Endometrium (tissue), 2 donors: Measurements from ENCODE around the gene FASTKD2.

Experiments used
- FAIRE-seq: peaks from 2 replicates; lab custom pipeline; 2012; peaks lifted over from hg19 to GRCh38; lab: Jason Lieb, UNC
- donor health status: control.
- donor health status: control.

Gene FASTKD2

DNA sequence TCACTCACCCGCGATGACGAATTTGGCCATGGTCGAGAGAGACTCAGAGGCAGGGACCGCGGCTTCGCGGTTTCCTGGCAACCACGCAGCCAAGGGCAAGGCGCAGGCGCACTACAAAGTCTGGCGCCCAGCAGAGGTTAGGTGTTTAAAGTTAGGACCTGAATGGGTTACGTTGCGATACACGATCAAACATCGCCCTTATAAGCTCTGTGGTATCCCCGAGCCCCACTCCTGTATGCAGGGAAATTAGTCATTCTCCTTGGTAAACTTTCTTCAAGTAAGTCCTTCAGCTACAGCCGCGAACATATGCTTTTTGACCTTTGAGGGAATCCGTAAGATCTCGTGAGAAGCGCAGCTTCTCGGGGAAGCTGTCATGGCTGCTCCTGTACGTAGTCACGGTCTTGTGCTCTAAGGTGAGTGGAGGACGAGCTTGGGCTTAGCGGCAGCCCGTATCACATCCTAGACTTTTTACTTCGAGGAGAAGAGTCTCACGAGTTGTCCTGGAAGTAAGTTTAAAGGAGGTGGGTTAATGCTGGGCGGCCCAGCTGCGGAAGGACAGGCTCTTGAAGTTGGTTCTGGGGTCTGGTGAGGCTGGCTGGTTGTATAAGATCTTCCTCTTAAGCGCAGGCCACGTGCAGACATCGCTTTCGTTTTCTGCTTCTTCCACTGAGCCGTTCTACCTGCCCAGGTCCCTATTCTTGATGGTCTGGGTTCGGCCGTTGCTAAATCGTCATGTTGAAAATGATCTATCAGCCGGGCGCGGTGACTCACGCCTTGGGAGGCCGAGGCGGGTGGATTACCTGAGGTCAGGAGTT lies at the start of gene FASTKD2, which contains the start of gene MDH1B:
TSS of gene FASTKD2 (plus strand) at position 365 of the 815 bp plus-strand sequence. CDS start 1,088 bp downstream, outside the sequence.
TSS of gene MDH1B (minus strand) at position 87 of the 815 bp plus-strand sequence. CDS start at position 30, 57 bp downstream.
- no peak for FAIRE-seq

DNA sequence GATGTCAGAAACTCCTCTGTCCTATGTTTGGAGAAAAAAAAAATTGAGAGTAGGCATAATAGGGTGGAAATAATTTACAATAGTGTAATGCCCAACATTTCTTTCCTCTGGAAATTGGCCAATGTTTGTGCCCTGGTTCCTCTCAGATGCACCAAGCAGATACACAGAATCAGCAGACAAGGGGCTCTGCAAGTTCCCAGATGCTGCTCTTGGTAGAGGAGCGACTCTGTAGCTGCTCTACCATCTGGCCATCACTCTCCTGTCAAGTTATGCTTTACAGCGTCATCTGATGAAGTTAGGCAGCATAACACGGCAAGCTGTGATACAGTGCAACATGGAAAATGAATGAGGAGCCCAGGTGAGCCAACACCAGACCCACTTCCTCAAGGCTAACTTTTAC lies 48.8 kb upstream of the FASTKD2 start:
- no peak for FAIRE-seq

DNA sequence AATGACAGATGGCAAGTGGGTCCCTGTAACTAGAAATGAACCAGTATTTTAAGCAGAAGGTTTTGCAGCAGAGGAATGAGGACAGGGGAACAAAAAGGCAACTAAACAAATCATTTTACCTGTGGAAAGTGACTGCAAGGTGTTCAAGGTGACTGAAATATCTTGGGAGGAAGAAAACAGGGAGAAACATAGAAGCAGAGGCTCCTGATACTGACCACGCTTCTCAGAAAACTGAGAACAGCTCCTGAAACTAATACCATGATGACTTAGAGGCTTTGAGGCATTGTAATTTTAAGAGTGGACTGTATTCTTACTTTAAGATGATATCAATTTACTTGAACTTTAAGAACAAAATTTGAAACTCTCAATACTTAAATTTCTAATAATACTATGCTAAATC lies 47.1 kb upstream of the FASTKD2 start, which contains the start of gene DYTN:
TSS of gene DYTN (minus strand) at position 101 of the 400 bp plus-strand sequence. CDS start 117 bp downstream, outside the sequence.
- FAIRE-seq = no peak

DNA sequence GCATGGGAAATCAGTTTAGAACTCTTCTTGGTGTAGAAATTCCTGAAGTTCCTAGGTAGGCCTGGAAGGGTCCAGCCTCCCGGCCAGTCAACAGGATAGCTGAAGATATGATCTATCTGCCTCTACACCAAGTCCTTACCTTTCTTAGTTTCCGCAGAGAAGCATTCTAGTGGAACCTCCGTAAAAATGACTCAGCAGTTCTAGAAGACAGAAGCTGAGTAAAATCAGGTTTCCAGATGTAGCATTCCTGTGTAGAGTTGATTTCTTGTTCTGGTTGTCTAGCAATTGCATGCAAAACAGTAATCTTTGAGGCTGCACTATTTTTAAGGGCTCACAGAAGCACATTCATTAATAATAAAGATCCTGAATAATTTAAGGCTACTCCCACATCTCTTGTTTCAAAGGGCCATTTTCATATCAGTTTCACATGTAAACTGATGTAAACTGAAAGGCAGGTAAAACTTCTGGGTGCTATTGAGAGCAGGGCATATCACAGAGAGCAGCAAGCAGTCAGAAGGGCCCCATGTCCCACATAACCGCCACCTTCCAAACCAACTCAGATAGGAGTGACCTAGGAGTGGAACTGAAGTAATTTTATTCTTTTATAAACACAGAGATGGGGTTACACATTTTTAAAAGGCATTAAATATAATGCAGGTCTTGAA lies 44.0 kb upstream of the FASTKD2 start:
- FAIRE-seq = no peak

DNA sequence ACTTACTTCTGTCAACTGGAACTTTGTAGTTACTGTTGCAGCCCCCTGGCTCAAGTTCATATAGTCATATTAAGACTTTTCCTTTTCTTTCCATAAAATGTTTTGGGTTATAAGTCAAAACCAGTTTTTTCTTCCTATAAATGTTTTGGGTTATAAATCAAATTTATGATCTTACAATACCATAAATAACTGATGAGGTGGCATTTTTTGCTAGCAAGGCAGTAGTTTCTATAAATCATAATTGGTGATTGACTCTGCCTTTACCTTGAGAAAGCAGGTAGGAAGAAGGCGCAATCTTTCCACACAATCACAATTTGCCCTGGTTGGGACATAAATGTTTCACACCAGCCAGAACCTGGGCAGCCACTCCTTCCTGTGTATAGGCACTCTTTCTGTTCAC lies 42.1 kb upstream of the FASTKD2 start:
- FAIRE-seq = no peak

DNA sequence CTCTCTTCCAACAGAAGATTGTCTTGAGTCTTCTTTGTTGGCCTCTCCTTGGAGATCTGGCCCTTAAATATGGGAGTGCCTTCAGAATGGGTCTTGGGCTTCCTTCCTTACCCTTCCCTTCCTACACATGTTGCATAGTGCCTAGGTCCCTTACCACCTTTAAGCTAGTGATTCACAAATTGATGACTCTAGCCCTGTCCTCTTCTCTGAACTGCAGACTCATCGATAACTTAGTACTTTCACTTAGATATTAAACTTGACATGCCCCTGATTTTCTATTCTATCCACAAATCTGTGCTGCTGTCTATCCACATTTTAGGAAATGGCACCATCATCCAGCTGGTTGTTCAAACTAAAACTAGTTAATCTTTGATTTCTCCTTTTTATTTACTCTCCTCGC lies 38.1 kb upstream of the FASTKD2 start:
- no peak for FAIRE-seq

DNA sequence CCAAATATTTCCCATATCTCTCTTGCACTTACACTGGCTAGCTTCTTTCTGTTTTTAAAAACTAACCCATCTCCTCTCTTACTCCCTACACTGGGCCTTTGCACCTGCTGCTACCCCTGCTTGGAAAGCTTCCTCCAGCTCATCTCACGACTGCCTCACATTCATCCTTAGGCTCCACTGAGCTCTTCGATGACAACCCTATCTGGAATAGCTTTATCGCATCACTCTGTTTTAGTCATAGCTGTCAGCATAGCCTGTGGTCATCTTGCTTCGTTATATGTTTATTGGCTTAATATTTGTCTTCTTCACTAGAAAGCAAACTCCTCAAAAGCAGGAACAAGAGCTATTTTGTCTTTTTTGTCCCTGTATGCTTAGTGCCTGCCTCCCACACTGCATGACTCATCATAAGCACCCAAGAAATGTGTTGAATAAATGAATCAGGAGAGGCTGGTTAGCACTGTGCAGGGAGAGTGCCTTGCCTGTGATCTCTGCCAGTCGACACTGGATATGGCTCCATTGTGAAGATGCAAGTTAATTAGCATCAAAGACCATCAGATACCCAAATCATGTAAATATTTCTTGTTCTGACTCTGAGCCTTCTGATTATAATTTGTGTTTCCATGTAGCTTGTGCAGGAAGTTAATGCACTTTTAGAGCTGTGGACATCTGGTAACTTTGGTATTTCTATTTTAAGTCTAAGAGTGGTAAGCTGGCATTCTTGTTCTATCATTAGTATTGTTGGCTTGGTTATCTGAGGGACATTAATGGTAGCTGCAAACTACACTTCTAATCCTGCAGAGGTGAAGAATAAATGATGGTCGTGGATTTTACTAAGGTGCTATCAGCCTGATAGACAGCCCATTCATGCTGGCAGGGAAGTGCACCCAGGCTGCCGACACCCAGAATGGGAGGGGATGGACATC lies 36.9 kb upstream of the FASTKD2 start:
- FAIRE-seq = no peak

DNA sequence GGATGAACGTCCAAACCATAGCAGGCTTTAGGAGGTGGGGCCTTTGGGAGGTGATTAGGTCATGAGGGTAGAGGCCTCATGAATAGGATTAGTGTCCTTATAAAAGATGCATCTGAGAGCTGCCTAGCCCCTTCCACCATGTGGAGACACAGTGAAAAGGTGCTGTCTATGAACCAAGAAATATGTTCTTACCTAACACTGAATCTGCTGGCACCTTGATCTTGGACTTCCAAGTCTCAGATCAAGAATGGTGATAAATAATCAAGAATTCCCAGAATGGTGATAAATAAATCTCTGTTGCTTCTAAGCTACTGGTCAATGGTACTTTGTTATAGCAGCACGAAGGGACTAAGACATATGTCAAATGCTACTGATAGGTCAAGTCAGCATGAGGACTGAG lies 32.1 kb upstream of the FASTKD2 start:
- no peak for FAIRE-seq

DNA sequence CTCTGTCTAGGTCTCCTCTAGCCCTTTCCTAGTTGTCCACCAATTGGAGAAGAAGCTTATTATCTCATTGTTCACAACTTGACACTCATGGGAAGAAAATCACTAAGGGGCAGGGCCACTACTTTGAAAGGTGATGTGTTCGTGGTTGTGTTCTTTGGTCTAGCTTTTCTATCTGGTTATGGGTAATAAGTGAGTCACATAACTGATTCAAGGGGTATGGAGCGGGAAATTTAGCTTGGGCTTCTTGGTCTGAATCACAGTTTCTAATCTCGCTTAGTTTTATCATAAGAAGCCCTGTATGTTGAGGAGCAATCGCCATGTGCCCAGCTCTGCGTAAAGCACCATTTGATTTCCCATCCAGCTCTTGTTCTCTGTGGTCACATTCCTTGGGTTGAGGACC lies 28.5 kb upstream of the FASTKD2 start:
- no peak for FAIRE-seq

DNA sequence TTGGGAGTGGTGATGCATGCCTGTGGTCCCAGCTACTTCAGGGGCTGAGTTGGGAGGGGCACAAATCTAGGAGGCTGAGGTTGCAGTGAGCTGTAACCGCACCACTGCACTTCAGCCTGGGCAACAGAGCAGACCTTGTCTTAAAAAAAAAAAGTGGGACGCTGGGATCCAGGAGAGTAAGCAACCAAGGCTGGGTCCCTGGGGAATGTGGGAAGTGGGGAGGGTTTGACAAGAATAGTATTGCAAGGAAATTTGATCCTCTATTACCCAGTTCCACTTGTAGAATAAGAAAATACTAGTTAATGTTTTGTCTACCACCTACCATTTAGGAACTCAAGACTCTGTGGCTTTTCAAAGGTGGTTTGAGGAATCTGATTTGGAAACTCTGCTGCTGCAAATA lies 26.1 kb upstream of the FASTKD2 start:
- FAIRE-seq = no peak

DNA sequence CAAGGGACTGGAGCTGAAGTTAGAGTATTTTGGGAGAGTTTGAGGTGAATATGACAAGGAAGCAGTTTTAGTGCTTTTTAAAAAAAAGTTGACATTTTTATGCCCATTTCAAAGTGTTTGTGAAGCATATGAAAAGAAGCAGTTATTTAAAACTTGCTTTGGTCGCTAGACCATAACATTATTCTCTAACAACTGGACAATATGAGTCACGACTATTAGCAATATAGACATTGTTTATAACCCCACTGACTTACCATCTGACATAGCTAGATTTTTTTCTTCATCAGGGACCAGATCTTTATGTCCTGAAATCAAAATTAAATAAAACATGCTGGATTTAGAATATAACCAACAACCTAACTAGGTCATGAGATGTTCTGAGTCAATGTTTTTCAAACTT lies 24.6 kb upstream of the FASTKD2 start:
- no peak for FAIRE-seq

DNA sequence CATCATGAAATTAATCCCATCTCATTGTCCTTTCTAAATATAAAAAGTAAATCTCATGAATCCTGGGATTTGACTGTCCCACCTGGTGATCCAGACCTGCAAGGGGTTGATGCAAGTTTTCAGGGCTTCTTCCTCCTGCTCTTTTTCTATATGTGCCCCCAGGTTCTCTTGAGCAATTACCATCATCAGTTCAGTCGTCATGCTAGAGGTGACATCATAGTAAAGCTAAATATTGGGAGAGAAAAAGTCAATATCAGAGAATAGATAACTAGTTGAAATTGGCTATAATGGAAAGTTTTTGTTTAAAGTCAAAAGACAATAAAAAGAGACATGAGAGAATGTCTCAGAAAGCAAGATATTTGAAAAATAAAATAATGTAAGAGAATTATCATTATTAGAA lies 8.6 kb upstream of the FASTKD2 start:
- no peak for FAIRE-seq

DNA sequence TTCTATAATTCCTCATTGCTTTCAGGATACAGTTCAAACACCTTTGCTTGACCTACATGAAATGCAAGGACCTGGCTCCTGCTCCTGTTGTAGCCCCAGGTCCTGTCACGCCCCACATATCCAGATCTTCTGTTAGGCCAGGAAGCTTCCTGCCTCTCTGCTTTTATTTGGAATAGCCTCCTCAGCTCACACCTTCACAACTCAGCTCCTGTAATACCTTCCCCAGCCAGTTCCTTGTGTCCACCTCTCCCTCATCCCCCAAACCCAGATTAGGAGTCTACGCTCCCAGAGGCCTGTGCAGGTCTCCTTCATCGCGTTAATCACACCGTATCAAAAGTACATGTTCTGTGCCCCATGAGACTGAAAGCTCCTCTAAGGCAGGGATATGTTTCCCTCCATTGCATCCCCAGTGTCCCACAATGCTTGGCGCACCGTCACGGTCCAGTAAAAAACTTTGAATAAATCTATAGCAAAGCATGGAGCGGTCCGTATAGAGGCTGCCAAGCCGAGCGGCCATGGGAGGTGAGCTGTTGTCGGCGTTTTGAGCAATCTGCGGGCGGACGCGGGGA lies 649 bp upstream of the FASTKD2 start:
- FAIRE-seq = no peak

DNA sequence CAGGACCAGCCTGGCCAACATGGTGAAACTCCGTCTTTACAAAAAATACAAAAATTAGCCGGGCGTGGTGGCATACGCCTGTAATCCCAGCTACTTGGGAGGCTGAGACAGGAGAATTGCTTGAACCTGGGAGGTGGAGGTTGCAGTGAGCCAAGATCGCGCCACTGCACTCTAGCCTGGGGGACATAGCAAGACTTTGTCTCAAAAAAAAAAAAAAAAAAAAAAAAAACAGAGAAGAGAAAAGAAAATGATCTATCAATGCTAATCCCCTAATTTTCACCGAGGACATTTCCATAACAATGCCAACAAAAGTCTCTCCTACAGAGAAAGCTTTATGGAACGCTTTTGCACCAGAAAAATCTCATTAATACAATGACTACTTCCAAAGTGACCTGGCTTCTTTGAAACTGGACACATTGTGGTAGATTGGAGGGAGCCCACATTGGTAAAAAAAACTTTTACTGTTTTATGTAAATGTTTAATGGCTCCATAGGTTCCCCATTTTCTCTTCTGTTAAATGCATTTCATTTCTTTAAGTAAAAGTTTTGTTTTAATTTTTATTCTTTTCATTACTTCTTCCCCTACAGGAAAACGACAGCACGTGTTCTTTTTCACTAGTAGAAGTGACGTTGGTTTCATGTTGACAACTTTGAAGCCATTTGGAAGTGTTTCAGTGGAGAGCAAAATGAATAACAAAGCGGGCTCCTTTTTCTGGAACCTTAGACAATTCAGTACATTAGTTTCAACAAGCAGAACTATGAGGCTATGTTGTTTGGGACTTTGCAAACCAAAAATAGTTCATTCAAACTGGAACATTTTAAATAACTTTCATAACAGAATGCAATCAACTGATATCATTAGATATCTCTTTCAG lies 888 bp downstream of the FASTKD2 start:
- no peak for FAIRE-seq

DNA sequence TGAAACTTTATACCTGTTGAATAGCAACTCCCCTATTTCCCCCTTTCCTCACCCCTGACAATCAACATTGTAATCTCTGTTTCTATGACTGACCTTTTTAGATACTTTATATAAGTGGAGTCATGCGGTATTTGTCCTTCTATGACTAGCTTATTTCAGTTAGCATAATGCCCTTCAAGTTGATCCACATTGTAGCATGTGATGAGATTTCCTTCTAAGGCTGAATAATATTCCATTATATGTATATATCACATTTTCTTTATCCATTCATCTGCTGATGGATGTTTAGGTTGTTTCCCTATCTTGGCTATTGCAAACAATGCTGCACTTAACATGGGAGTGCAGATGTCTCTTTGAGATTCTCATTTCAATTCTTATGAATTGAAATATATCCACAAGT lies 9.5 kb downstream of the FASTKD2 start:
- no peak for FAIRE-seq

DNA sequence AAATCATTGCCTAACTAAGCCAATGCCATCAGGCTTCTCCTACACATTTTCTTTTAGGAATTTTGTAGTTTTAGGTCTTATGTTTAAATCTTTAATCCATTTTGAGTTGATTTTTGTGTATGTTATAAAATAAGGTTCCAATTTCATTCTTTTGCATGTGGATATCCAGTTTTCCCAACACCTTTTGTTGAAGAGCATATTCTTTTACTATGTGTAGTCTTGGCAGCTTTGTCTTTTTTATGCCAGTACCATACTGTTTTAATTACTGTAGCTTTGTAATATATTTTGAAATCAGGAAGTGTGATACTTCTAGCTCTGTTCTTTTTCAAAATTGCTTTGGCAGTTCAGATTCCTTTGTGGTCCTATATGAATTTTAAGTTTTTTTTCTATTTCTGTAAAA lies 11.0 kb downstream of the FASTKD2 start:
- FAIRE-seq = no peak

DNA sequence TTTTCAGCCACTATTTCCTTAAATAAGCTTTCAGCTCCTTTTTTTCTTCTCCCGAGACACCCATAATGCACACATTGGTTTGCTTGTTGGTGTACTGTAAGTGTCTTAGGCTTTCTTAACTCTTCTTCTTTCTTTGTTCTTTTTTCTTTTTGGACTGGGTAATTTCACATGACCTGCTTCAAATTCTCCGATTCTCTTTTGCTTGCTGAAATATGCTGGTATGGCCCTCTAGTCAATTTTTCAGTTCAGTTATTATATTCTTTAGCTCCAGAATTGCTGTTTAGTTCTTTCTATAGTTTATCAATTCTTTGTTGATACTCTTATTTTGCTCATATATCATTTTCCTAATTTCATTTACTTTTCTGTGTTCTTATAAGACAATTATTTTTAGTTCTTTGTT lies 15.3 kb downstream of the FASTKD2 start:
- no peak for FAIRE-seq

DNA sequence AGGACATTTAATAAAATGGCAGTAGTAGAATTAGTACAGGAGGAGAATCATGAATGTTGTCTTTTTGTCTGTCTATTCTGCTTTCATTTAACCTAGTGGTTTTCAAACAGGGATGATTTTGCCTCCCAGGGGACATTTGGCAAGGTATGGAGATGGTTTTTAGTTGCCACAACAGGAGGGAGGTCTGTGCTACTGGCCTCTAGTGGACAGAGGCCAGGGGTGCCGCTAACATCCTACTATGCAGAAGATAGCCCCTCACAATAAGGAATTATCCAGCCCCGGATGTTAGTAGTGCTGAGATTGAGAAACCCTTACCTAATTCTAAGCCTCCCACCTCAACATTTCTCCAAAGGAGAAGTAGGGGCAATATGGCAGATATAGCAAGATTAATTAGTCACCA lies 18.3 kb downstream of the FASTKD2 start:
- no peak for FAIRE-seq

DNA sequence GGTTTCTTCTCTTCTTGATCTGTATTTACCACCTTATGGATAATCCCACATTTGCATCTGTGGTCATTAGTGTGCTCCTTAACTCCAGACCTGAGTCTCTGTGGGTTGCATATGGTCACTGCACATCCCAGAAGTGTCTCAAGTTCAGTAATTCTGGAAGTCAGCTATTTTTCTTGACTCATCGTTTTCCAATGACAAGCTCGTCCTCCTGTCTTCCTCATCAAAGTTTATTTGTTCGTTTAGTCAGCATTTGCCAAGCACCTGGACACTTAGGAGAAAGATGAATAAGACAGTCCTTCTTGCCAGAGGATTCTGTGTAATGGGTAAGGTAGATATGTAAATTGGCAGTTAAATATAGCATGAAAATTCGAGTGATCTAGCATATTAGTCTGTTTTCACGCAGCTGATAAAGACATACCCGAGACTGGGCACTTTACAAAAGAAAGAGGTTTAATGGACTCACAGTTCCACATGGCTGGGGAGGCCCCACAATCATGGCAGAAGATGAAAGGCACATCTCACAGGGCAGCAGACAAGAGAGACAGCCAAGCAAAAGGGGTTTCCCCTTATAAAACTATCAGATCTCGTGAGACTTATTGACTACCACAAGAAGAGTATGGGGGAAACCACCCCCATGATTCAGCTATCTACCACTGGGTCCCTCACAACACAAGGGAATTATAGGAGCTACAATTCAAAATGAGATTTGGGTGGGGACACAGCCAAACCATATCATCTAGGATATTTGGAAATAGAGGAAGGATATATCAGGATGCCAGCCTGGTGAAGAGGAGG lies 19.4 kb downstream of the FASTKD2 start:
- FAIRE-seq = no peak

DNA sequence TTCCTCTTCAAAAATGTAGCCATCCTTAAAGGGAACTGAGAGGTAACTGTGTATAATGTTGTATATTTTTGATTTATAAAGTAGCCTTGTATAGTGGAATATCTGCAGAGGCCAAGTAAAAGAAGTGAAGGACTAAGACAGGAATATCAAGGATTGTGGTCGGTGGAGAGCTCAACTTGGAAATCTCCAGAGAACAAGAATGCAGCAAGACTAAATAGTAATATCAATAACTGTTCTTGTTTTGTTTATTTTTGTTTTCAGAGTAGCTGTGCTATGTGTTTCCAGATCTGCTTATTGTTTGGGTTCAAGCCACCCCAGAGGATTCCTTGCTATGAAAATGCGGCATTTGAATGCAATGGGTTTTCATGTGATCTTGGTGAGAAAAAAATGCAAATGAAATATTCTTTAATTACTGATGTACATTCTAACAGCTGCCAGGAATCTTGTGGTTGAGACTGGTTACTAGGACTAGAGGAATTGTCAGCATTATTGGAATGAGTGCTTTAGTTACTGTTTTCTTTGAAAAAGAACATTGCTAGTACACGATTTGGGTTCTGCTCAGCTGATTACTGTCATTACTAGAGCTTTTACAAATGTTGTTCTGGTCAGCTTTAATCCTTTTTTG lies 25.0 kb downstream of the FASTKD2 start:
- FAIRE-seq = no peak
